ENCODE results near the gene ARHGAP9. TPM values are rescaled to one million over a fixed set of nuclear protein-coding genes. Genes with fewer than 3 reads are reported as not detected.

The ARHGAP9 gene
- total and polyA plus RNA-seq, 11 donors = 1.7 to 33.4 (median 3.6) TPM

DNA sequence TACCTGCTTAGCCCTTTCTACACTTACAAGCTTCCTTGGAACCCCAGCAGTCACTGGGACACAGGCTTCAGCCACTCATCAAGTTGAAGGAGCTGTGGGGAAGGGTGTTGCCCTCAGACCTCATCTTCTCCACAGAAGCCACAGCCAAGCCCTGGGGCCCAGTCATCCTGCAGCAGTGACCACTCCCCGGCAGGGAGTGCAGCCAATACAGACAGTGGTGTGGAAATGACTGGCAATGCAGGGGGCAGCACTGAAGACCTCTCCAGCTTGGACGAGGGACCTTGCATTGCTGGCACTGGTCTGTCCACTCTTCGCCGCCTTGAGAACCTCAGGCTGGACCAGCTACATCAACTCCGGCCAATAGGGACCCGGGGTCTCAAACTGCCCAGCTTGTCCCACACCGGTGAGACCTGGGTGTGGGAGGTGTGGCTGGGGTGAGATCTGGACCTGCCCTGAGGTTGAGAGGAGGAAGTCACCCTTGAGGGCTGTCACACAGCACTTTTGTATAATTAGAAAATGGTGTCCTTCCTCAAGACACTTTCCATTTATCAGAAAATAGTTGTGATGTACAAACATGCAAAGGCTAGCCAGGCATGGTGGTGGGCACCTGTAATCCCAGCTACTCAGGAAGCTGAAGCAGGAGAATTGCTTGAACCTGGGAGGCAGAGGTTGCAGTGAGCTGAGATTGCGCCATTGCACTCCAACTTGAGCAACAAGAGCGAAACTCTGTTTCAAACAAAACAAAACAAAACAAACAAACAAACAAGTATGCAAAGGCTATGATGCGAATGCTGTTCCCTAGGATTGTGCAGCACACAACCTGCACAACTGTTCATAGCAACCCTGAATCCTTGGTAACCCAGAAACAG, 10.1 kb downstream of the ARHGAP9 start:
- TF ChIP-seq CTCF (IDR thresholded peaks at IDR 0.05) = no peak
- no peak for TF ChIP-seq POLR2A (IDR thresholded peaks at IDR 0.05)
- peaks cover 0 to 64% (median 0%) of the 10 kb centered on the region in 9 donors for H3K36me3 ChIP-seq
- peaks cover 0 to 32% (median 13%) of the 10 kb centered on the region in 9 donors for H3K27me3 ChIP-seq
- H3K4me1 ChIP-seq = peaks cover 0 to 6% (median 0%) of the 10 kb centered on the region in 12 donors
- intact Hi-C loops (cut with DNase I) = loop anchor here in 2 of 10 donors (10.0 kb wide), 1 partner anchor 155 kb away; no protein-coding TSS in a partner anchor
- no peak overlapping the region for H3K4me3 ChIP-seq
- no peak overlapping the region for H3K27ac ChIP-seq
- no peaks in the 10 kb centered on the region for H3K9me3 ChIP-seq
- no peak for ATAC-seq
- 82 to 87% (median 85%) methylated on average over 10 of the region's 10 CpGs for WGBS, 4 donors
- DNase-seq = no peak

GRCh38 chr12:57467915-57468314, 11.8 kb downstream of the ARHGAP9 start:
- WGBS, 4 donors = 73 to 83% (median 81%) methylated on average over 11 of the region's 11 CpGs
- Histone ChIP-seq H3K27ac (no peak overlapping the region), H3K27me3 (peaks cover 0 to 18% (median 5%) of the 10 kb centered on the region in 9 donors), H3K4me3 (no peak overlapping the region), H3K4me1 (peaks cover 0 to 2% (median 0%) of the 10 kb centered on the region in 12 donors), H3K9me3 (no peaks in the 10 kb centered on the region), H3K36me3 (peaks cover 0 to 48% (median 0%) of the 10 kb centered on the region in 9 donors)
- ATAC-seq = no peak
- intact Hi-C loops (cut with DNase I) = loop anchor here in 2 of 10 donors (10.0 kb wide), 1 partner anchor 157 kb away; no protein-coding TSS in a partner anchor
- no peak for DNase-seq
- no peak for TF ChIP-seq CTCF (IDR thresholded peaks at IDR 0.05)

GRCh38 chr12:57467212-57467874, 12.3 kb downstream of the ARHGAP9 start:
- intact Hi-C loops (cut with DNase I) = loop anchor here in 2 of 10 donors (10.0 kb wide), 1 partner anchor 157 kb away; no protein-coding TSS in a partner anchor
- 80 to 85% (median 84%) methylated on average over 10 to 12 of the region's 12 CpGs for WGBS, 4 donors
- peaks cover 0 to 17% (median under 1%) of the 10 kb centered on the region in 9 donors for H3K27me3 ChIP-seq

More at GRCh38 chr12:57467212-57467874, 12.3 kb downstream of the ARHGAP9 start:
- DNase-seq (no peak), ATAC-seq (no peak)
- TF ChIP-seq CTCF (IDR thresholded peaks at IDR 0.05) = no peak
- TF ChIP-seq POLR2A (IDR thresholded peaks at IDR 0.05) = no peak
- peaks cover 0 to 42% (median 0%) of the 10 kb centered on the region in 9 donors for H3K36me3 ChIP-seq
- H3K4me1 ChIP-seq = peaks cover 0 to 8% (median 2%) of the 10 kb centered on the region in 12 donors
- H3K4me3 ChIP-seq = no peak overlapping the region
- H3K27ac ChIP-seq = no peak overlapping the region
- H3K9me3 ChIP-seq = no peaks in the 10 kb centered on the region
